HG03135 (cell line): Measurements from ENCODE around the gene DNAH2.

Experiments used
- ATAC-seq: cut with Tn5 transposase; IDR thresholded peaks from one replicate; pipeline ENCODE4 v1.9.1; 2021; ENCODE audit warnings: mild to moderate bottlenecking, moderate library complexity; ENCODE audit not compliant: unreplicated experiment

DNAH2 gene

DNA sequence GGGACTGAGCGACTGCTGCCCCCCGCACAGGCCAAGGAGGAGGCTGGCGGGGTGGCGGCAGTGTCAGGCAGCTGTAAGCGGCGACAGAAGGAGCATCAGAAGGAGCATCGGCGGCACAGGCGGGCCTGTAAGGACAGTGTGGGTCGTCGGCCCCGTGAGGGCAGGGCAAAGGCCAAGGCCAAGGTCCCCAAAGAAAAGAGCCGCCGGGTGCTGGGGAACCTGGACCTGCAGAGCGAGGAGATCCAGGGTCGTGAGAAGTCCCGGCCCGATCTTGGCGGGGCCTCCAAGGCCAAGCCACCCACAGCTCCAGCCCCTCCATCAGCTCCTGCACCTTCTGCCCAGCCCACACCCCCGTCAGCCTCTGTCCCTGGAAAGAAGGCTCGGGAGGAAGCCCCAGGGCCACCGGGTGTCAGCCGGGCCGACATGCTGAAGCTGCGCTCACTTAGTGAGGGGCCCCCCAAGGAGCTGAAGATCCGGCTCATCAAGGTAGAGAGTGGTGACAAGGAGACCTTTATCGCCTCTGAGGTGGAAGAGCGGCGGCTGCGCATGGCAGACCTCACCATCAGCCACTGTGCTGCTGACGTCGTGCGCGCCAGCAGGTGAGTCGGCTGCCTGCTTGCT is 131.7 kb downstream of the DNAH2 start:
- ATAC-seq: no peak

- no peak for ATAC-seq
Observed at GRCh38 chr17:7849751-7850504, 132.4 kb downstream of the DNAH2 start.

- no peak for ATAC-seq
Observed at GRCh38 chr17:7850701-7851437, 133.3 kb downstream of the DNAH2 start.

DNA sequence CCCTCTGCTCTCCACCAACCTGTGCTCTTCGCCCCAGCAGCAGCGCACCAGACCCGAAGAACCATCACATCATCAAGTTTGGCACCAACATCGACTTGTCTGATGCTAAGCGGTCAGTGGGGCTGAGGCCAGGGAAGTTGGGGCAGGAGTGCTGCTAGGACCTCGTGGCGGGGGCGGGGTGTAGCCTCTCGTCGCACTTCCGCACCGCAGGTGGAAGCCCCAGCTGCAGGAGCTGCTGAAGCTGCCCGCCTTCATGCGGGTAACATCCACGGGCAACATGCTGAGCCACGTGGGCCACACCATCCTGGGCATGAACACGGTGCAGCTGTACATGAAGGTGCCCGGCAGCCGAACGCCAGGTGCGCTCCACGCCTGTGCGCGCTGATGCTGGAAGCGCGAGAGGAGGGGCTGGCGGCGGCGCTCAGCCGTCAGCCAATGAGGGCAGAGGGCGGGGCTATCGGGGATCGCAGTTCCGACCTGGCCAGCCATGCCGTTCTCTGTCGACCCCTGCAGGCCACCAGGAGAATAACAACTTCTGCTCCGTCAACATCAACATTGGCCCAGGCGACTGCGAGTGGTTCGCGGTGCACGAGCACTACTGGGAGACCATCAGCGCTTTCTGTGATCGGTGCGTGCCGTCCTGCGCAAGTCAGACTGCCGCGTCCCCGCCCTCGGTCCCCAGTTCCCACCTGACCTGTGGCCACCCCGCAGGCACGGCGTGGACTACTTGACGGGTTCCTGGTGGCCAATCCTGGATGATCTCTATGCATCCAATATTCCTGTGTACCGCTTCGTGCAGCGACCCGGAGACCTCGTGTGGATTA is 134.1 kb downstream of the DNAH2 start:
- ATAC-seq: peak; percentile 65

- ATAC-seq: no peak
Observed at GRCh38 chr17:7852262-7852670, 134.7 kb downstream of the DNAH2 start.

GRCh38 chr17:7852919-7853690 is 135.6 kb downstream of the DNAH2 start:
- ATAC-seq: no peak

DNA sequence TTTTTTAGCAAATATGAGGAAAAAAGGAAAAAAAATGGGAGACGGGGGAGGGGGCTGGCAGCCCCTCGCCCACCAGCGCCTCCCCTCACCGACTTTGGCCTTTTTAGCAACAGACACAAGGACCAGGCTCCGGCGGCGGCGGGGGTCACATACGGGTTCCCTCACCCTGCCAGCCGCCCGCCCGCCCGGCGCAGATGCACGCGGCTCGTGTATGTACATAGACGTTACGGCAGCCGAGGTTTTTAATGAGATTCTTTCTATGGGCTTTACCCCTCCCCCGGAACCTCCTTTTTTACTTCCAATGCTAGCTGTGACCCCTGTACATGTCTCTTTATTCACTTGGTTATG is 136.1 kb downstream of the DNAH2 start:
- ATAC-seq: no peak

- ATAC-seq: no peak
Observed at GRCh38 chr17:7854078-7854777, 136.7 kb downstream of the DNAH2 start.

- ATAC-seq: no peak
Observed at GRCh38 chr17:7854851-7855659, 137.5 kb downstream of the DNAH2 start, which contains the start of gene TMEM88. Gene TMEM88, plus strand, starts transcription at chr17:7855066. Its CDS starts 9 bp downstream, at chr17:7855075.

- no peak for ATAC-seq
Observed at GRCh38 chr17:7855660-7856010, 138.1 kb downstream of the DNAH2 start.

- ATAC-seq: no peak
Observed at GRCh38 chr17:7856011-7856810, 138.7 kb downstream of the DNAH2 start.

DNA sequence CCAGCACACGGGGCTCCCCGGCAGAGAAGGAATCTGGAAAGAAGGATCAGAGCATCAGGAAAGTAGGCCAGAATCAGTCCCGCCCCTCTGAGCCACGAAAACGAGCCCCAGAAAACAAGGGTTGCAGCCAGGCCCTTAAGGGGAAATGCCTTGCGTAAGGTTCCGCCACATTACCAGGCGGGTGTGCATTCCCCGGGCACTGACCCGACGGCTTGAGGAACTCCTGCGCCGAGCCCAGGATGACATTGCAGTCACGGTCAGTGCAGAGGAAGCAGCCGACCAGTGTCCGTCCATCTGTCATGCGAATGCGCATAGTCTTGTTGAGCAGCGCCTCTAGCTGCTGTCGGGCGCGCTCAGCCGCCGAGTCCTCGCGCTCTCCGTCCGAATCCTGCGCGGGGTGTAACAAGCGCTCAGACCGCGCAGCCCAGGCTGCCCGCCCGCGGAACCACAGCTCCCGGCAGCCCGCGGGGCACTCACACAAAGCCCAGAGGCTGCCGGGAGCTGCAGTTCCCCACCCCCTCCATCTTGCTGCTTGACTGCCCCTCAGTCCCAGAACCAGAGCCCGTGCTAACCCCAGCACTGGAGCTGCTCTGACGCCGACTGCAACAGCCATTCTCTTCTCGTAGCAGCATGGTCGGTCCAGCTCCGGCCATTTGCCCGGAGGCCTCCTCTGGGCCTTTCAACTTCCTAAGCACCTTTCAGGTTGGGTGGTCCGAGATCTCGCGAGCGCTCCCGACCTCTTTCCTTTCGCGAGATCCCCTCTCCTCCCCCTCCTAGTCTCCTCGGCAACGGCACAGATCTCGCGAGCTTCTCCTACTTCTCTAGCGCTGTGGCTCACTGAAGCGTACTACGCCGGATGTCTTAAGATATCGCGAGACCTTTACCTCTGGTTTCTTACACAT is 139.5 kb downstream of the DNAH2 start, which contains the start of gene NAA38:
Gene NAA38 (minus strand): TSS at position 749 of the 902 bp plus-strand sequence. CDS start 96 bp downstream, at position 653.
- ATAC-seq: peak; percentile 65

DNA sequence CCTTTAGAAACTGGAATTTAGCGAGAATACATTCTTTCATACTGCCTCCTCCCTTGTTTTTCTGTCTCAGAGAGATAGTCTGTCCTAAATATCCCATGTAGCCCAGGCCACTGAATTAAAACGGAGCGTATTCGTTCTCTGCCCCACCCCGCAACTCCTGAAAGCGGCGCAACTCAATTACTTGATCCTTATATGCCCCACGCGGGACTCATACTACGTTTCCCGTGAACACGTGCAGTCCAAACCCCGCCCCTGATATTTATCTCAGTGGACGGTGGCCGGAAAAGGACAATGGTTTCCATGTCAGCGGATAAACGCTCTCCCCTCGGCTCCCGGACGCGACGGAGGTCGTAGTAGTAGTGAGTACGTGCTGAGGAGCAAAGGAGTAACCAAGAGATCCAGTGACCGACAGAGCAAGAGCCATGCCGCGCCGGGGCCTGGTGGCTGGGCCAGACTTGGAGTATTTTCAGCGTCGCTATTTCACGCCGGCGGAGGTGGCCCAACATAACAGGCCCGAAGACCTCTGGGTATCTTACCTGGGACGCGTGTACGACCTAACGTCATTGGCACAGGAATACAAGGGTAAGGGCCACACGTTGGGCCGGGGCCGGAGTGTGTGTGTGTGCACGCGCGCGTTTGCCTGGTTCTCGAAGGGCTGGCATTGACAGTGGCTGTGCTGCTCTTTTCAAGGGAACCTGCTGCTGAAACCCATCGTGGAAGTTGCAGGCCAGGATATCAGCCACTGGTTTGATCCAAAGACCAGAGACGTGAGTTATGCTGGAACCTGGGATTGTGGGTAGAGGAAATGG is 140.4 kb downstream of the DNAH2 start, which contains the start of gene CYB5D1:
Gene CYB5D1 (plus strand): TSS at position 291 of the 809 bp plus-strand sequence. CDS start 132 bp downstream, at position 423.
- peak; percentile 40 for ATAC-seq

GRCh38 chr17:7858522-7858810 is 140.9 kb downstream of the DNAH2 start:
- no peak for ATAC-seq

DNA sequence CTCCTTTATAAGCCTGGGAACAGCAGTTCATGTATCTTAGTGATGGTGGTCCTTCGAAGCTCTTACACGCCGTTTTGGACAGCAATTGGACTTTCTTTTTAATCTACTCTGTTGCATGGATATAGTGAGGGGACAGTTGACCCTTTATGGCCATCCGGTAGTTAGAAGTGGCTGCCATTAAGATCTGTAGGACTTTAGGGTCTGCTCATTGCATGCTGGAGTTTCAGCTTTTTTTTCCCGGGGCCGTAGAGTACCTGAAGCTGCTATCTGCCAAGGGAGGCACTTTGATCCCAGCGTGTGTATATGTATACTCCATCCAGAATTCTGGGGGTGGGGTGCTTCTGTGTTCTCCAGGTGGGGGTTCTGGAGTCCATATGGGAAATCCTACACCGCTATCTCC is 141.5 kb downstream of the DNAH2 start:
- no peak for ATAC-seq
